ENCODE measurements around the gene ADARB1.

The ADARB1 gene

DNA sequence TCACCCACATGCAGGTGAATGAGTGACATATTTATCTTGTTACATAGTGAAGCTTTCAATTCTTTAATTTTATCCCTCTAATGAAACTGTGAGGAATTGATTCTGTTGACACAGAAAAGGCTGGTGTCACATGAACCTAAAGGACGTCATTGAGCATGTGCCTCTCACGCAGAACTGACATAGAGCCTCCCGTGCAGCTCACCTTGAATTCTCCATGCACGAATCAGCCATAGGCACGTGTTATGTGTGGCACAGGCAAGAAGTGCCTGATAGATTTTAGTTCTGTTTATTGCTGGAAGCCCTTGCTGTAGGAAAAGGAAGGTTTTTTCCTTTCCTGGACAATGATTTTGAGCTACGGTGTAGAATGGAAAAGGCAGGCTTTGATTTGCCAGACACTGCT lies 11.3 kb downstream of the ADARB1 start:
- no peak for DNase-seq
- Mint-ChIP-seq H3K27ac (no peak overlapping the region), H3K9me3 (no peaks in the 10 kb centered on the region), H3K36me3 (ENCODE audit: low read depth) (peaks cover 35% of the 10 kb centered on the region), H3K27me3 (no peaks in the 10 kb centered on the region), H3K4me1 (ENCODE audit: low read depth) (peaks cover 93% of the 10 kb centered on the region), H3K4me3 (no peak overlapping the region)

- Mint-ChIP-seq H3K9me3 (no peaks in the 10 kb centered on the region), H3K27ac (peak overlapping the region; percentile 53), H3K27me3 (no peaks in the 10 kb centered on the region), H3K4me1 (ENCODE audit: low read depth) (peaks cover 92% of the 10 kb centered on the region), H3K4me3 (no peak overlapping the region), H3K36me3 (ENCODE audit: low read depth) (peaks cover 29% of the 10 kb centered on the region)
- DNase-seq, result no peak
These were observed 12.1 kb downstream of the ADARB1 start for GRCh38 chr21:45086337-45086958.

GRCh38 chr21:45087022-45087823 lies 12.8 kb downstream of the ADARB1 start:
- DNase-seq, result no peak
- H3K27ac Mint-ChIP-seq, result peak overlapping the region; percentile 53
- H3K27me3 Mint-ChIP-seq, result no peaks in the 10 kb centered on the region
- H3K9me3 Mint-ChIP-seq, result no peaks in the 10 kb centered on the region
- peaks cover 86% of the 10 kb centered on the region for H3K4me1 Mint-ChIP-seq (ENCODE audit: low read depth)
- no peak overlapping the region for H3K4me3 Mint-ChIP-seq
- peaks cover 21% of the 10 kb centered on the region for H3K36me3 Mint-ChIP-seq (ENCODE audit: low read depth)

DNA sequence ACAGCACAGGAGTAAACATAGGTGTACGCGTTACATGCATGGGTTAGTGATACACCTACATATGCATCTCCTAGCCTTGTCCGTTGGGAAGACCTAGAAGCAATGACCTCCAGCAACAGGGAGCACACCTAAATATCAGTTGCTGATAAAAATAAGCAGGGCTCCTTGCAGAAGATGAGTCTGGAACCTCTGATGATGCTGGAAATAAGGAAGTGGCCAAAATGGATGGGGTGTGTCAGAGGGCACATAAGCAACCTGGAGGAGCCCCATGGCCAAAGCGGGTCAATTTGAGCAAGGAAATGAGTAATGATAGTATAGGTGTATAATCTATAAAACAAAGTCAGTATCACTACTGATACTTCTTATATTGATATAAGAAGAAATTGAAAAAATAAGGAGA lies 13.7 kb downstream of the ADARB1 start:
- H3K36me3 Mint-ChIP-seq (ENCODE audit: low read depth), result peaks cover 14% of the 10 kb centered on the region
- no peak overlapping the region for H3K27ac Mint-ChIP-seq
- no peak overlapping the region for H3K4me3 Mint-ChIP-seq
- peaks cover 83% of the 10 kb centered on the region for H3K4me1 Mint-ChIP-seq (ENCODE audit: low read depth)
- H3K9me3 Mint-ChIP-seq, result no peaks in the 10 kb centered on the region
- H3K27me3 Mint-ChIP-seq, result no peaks in the 10 kb centered on the region
- no peak for DNase-seq

DNA sequence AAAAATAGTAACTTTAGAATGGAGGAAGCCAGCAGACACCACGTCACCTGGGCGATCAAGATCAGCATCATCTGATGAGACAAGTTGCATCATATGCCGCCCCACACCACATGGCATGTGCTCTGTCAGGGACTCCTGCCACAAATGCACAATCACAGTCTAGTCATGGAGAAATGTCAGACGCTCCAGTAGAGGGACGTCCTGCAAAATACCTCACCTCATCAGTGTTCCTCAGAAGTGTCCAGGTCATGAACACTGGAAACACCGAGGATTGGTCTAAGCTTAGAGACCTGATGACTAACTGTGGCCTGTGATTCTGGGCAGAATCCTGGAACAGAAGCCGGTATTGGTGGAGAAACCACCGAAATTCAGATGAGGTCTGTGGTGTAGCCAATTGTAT lies 14.3 kb downstream of the ADARB1 start:
- Mint-ChIP-seq H3K4me3 (no peak overlapping the region), H3K9me3 (no peaks in the 10 kb centered on the region), H3K36me3 (ENCODE audit: low read depth) (peaks cover 8% of the 10 kb centered on the region), H3K27ac (no peak overlapping the region), H3K27me3 (no peaks in the 10 kb centered on the region), H3K4me1 (ENCODE audit: low read depth) (peaks cover 82% of the 10 kb centered on the region)
- no peak for DNase-seq

DNA sequence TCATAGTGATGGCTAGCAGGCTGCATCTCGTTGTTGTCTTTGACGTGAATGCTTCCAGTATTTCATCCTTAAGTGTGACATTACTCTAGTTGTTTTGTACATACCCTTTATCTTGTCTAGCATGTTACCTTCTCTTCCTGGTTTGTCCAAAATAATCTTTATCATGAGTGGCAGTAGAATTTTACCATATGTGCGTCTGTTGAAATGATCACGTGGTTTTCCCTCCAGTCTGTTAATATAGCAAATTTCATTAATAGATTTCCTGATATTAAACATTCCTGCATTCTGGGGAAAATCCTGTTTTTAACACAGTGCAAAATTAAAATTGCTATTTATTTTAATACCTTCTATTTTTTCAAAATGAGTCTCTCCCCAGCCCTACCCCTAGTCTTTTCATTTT lies 15.6 kb downstream of the ADARB1 start:
- no peaks in the 10 kb centered on the region for H3K9me3 Mint-ChIP-seq
- no peak overlapping the region for H3K27ac Mint-ChIP-seq
- H3K4me3 Mint-ChIP-seq, result no peak overlapping the region
- no peak for DNase-seq
- H3K4me1 Mint-ChIP-seq (ENCODE audit: low read depth), result peaks cover 80% of the 10 kb centered on the region
- no peaks in the 10 kb centered on the region for H3K27me3 Mint-ChIP-seq
- peaks cover 2% of the 10 kb centered on the region for H3K36me3 Mint-ChIP-seq (ENCODE audit: low read depth)

- Mint-ChIP-seq H3K27ac (no peak overlapping the region), H3K27me3 (no peaks in the 10 kb centered on the region), H3K4me3 (no peak overlapping the region), H3K36me3 (ENCODE audit: low read depth) (peaks cover 1% of the 10 kb centered on the region), H3K4me1 (ENCODE audit: low read depth) (peaks cover 78% of the 10 kb centered on the region), H3K9me3 (no peaks in the 10 kb centered on the region)
- DNase-seq, result no peak
These were observed 16.6 kb downstream of the ADARB1 start for GRCh38 chr21:45090966-45091365.

GRCh38 chr21:45091550-45092322 lies 17.4 kb downstream of the ADARB1 start:
- no peak overlapping the region for H3K27ac Mint-ChIP-seq
- H3K4me3 Mint-ChIP-seq, result no peak overlapping the region
- peak; percentile 15 for DNase-seq
- peaks cover 72% of the 10 kb centered on the region for H3K4me1 Mint-ChIP-seq (ENCODE audit: low read depth)
- no peaks in the 10 kb centered on the region for H3K9me3 Mint-ChIP-seq
- peaks cover 1% of the 10 kb centered on the region for H3K36me3 Mint-ChIP-seq (ENCODE audit: low read depth)
- H3K27me3 Mint-ChIP-seq, result no peaks in the 10 kb centered on the region

DNA sequence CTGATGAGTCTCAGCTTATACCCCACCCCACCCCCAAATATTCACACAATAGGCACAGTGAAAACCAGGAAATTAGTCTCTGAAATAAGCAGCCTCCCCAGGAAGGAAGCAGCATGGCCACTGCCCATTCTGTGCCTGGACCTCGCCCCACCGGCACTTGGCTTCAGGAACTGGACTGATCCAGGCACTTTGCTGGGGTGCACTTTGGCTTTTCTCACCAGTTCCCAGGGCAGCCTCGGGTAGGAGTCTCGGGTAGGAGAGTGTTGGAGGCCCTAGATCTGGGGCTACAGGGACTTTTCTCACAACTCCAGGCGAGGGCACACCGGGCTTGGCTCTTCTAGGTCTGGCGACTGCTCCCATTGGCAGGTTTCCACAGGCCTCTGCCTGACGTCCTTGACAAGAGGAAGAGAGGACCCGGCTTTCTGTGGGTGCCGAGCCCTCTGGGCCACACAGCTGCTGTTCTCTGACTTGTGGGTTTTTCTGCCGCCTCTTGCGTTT lies 18.7 kb downstream of the ADARB1 start:
- Mint-ChIP-seq H3K9me3 (no peaks in the 10 kb centered on the region), H3K27me3 (no peaks in the 10 kb centered on the region), H3K27ac (no peak overlapping the region), H3K4me1 (ENCODE audit: low read depth) (peaks cover 70% of the 10 kb centered on the region), H3K36me3 (ENCODE audit: low read depth) (peaks cover 2% of the 10 kb centered on the region), H3K4me3 (no peak overlapping the region)
- no peak for DNase-seq

- H3K27ac Mint-ChIP-seq, result peak overlapping the region; percentile 45
- peaks cover 70% of the 10 kb centered on the region for H3K4me1 Mint-ChIP-seq (ENCODE audit: low read depth)
- peaks cover 5% of the 10 kb centered on the region for H3K36me3 Mint-ChIP-seq (ENCODE audit: low read depth)
- H3K4me3 Mint-ChIP-seq, result no peak overlapping the region
- no peaks in the 10 kb centered on the region for H3K9me3 Mint-ChIP-seq
- DNase-seq, result no peak
- H3K27me3 Mint-ChIP-seq, result no peaks in the 10 kb centered on the region
These were observed 20.0 kb downstream of the ADARB1 start for GRCh38 chr21:45094412-45094811.

- H3K36me3 Mint-ChIP-seq (ENCODE audit: low read depth), result peaks cover 5% of the 10 kb centered on the region
- no peak overlapping the region for H3K4me3 Mint-ChIP-seq
- no peaks in the 10 kb centered on the region for H3K9me3 Mint-ChIP-seq
- no peaks in the 10 kb centered on the region for H3K27me3 Mint-ChIP-seq
- DNase-seq, result no peak
- H3K27ac Mint-ChIP-seq, result peak overlapping the region; percentile 29
- H3K4me1 Mint-ChIP-seq (ENCODE audit: low read depth), result peaks cover 63% of the 10 kb centered on the region
These were observed 21.1 kb downstream of the ADARB1 start for GRCh38 chr21:45095505-45095904.

DNA sequence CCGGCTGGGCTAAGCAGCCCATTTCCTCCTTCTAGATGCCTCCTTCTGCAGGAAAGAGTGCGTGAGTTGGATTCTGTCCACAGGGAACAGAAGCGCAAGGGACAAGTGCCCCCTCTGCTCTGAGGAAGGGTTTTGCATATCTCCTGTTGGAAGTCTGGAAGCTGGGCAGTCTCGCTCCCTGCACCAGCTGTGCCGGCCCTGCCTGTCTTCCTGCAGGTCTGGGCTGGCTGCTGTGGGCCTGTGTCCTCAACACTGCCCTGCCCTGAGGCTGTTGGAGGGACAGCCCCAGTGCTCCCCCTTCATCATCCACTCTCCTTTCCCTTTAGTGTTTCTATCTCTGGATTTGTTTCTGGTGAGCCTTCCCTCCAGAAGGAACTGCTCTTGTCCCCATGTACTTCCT lies 21.8 kb downstream of the ADARB1 start:
- Mint-ChIP-seq H3K4me1 (ENCODE audit: low read depth) (peaks cover 56% of the 10 kb centered on the region), H3K27me3 (no peaks in the 10 kb centered on the region), H3K9me3 (no peaks in the 10 kb centered on the region), H3K27ac (no peak overlapping the region), H3K4me3 (no peak overlapping the region), H3K36me3 (ENCODE audit: low read depth) (peaks cover 5% of the 10 kb centered on the region)
- DNase-seq, result no peak

GRCh38 chr21:45097827-45098387 lies 23.5 kb downstream of the ADARB1 start:
- Mint-ChIP-seq H3K27ac (no peak overlapping the region), H3K4me3 (no peak overlapping the region), H3K9me3 (no peaks in the 10 kb centered on the region), H3K4me1 (ENCODE audit: low read depth) (peaks cover 60% of the 10 kb centered on the region), H3K36me3 (ENCODE audit: low read depth) (peaks cover 5% of the 10 kb centered on the region), H3K27me3 (no peaks in the 10 kb centered on the region)
- DNase-seq, result no peak

- H3K4me1 Mint-ChIP-seq (ENCODE audit: low read depth), result peaks cover 62% of the 10 kb centered on the region
- no peaks in the 10 kb centered on the region for H3K27me3 Mint-ChIP-seq
- no peaks in the 10 kb centered on the region for H3K9me3 Mint-ChIP-seq
- H3K27ac Mint-ChIP-seq, result no peak overlapping the region
- H3K36me3 Mint-ChIP-seq (ENCODE audit: low read depth), result peaks cover 5% of the 10 kb centered on the region
- DNase-seq, result no peak
- no peak overlapping the region for H3K4me3 Mint-ChIP-seq
These were observed 24.5 kb downstream of the ADARB1 start for GRCh38 chr21:45098867-45099266.

Measured in activated T-cell treated with anti-CD3 and anti-CD28 coated beads, Interleukin-2, amount 50 U/mL, for 24 hours (primary cell).